Type B pancreatic cell (in vitro differentiated cells): ENCODE measurements around the gene MTMR11. TPM values are rescaled to one million over a fixed set of nuclear protein-coding genes. Genes with fewer than 3 reads are reported as not detected.

Source experiments
- DNase-seq: peaks from one replicate; pipeline ENCODE4 v3.0.0; 2021; ENCODE audit warnings: mixed read lengths; ENCODE audit not compliant: unreplicated experiment; ENCODE audit errors: extremely low spot score
- H3K27ac Mint-ChIP-seq: 2 replicates; pipeline ENCODE4 v1.8.0; 2021; ENCODE audit warnings: mild to moderate bottlenecking, mixed read lengths
- H3K27me3 Mint-ChIP-seq: 2 replicates; pipeline ENCODE4 v1.8.0; 2021; ENCODE audit warnings: mixed read lengths
- H3K36me3 Mint-ChIP-seq: 2 replicates; pipeline ENCODE4 v1.8.0; 2021; ENCODE audit warnings: mixed read lengths
- H3K4me1 Mint-ChIP-seq: one replicate; pipeline ENCODE4 v1.8.0; 2021; ENCODE audit warnings: mixed read lengths; ENCODE audit not compliant: unreplicated experiment
- H3K4me3 Mint-ChIP-seq: 2 replicates; pipeline ENCODE4 v1.8.0; 2021; ENCODE audit warnings: mild to moderate bottlenecking, mixed read lengths
- H3K9me3 Mint-ChIP-seq: 2 replicates; pipeline ENCODE4 v1.8.0; 2021; ENCODE audit warnings: mixed read lengths
- CTCF ChIP-seq: fragments of 200-600 bp; sonication (generic); conservative IDR thresholded peaks from 2 replicates; pipeline ENCODE4 v1.5.0; 2021; ENCODE audit warnings: antibody characterized with exemption, mild to moderate bottlenecking
- total RNA-seq: library from RNA; stranded (reverse); gene quantifications from 2 replicates; pipeline ENCODE4 v1.2.1, GENCODE V29; 2021; ENCODE audit warnings: low replicate concordance

Gene MTMR11
- total RNA-seq, 1 donor from 2014 or later, result 21.0 TPM

GRCh38 chr1:149977345-149977744, 40.7 kb upstream of the MTMR11 start:
- H3K27ac Mint-ChIP-seq, result no peak overlapping the region

GRCh38 chr1:149972547-149972946, 35.9 kb upstream of the MTMR11 start:
- no peak for DNase-seq
- no peak overlapping the region for H3K4me3 Mint-ChIP-seq
- no peak overlapping the region for H3K27ac Mint-ChIP-seq
- no peaks in the 10 kb centered on the region for H3K9me3 Mint-ChIP-seq
- no peaks in the 10 kb centered on the region for H3K4me1 Mint-ChIP-seq
- H3K27me3 Mint-ChIP-seq, result no peaks in the 10 kb centered on the region
- peaks cover 33% of the 10 kb centered on the region for H3K36me3 Mint-ChIP-seq
- no peak for TF ChIP-seq CTCF

More at GRCh38 chr1:149977345-149977744, 40.7 kb upstream of the MTMR11 start:
- Mint-ChIP-seq H3K4me3 (no peak overlapping the region), H3K36me3 (peaks cover 39% of the 10 kb centered on the region), H3K9me3 (no peaks in the 10 kb centered on the region), H3K27me3 (no peaks in the 10 kb centered on the region), H3K4me1 (peaks cover 18% of the 10 kb centered on the region)
- no peak for DNase-seq
- no peak for TF ChIP-seq CTCF

- no peaks in the 10 kb centered on the region for H3K4me1 Mint-ChIP-seq
- no peaks in the 10 kb centered on the region for H3K27me3 Mint-ChIP-seq
- DNase-seq, result no peak
- no peaks in the 10 kb centered on the region for H3K9me3 Mint-ChIP-seq
- peaks cover 24% of the 10 kb centered on the region for H3K36me3 Mint-ChIP-seq
- TF ChIP-seq CTCF, result no peak
- H3K4me3 Mint-ChIP-seq, result no peak overlapping the region
- no peak overlapping the region for H3K27ac Mint-ChIP-seq
Observed at GRCh38 chr1:149967646-149968045, 31.0 kb upstream of the MTMR11 start.

- DNase-seq, result no peak
- Mint-ChIP-seq H3K4me1 (peaks cover 3% of the 10 kb centered on the region), H3K36me3 (peaks cover 20% of the 10 kb centered on the region), H3K9me3 (no peaks in the 10 kb centered on the region), H3K4me3 (no peak overlapping the region), H3K27me3 (no peaks in the 10 kb centered on the region), H3K27ac (no peak overlapping the region)
- no peak for TF ChIP-seq CTCF
Observed at GRCh38 chr1:149967041-149967440, 30.4 kb upstream of the MTMR11 start.

GRCh38 chr1:149966405-149966804, 29.7 kb upstream of the MTMR11 start:
- H3K36me3 Mint-ChIP-seq, result peaks cover 26% of the 10 kb centered on the region
- TF ChIP-seq CTCF, result no peak
- H3K9me3 Mint-ChIP-seq, result no peaks in the 10 kb centered on the region
- H3K4me3 Mint-ChIP-seq, result no peak overlapping the region
- DNase-seq, result no peak
- peaks cover 5% of the 10 kb centered on the region for H3K4me1 Mint-ChIP-seq
- H3K27ac Mint-ChIP-seq, result no peak overlapping the region
- no peaks in the 10 kb centered on the region for H3K27me3 Mint-ChIP-seq

- no peaks in the 10 kb centered on the region for H3K9me3 Mint-ChIP-seq
- H3K4me1 Mint-ChIP-seq, result peaks cover 5% of the 10 kb centered on the region
- DNase-seq, result no peak
- H3K4me3 Mint-ChIP-seq, result no peak overlapping the region
- H3K36me3 Mint-ChIP-seq, result peaks cover 29% of the 10 kb centered on the region
- no peaks in the 10 kb centered on the region for H3K27me3 Mint-ChIP-seq
- TF ChIP-seq CTCF, result no peak
- no peak overlapping the region for H3K27ac Mint-ChIP-seq
Observed at GRCh38 chr1:149965440-149965839, 28.8 kb upstream of the MTMR11 start.
